HCT116 (cell line): ENCODE data around the gene OPRD1. TPM values are rescaled to one million over a fixed set of nuclear protein-coding genes. Genes with fewer than 3 reads are reported as not detected.

Experiments
- ATAC-seq: fragments of 200-7000 bp; cut with Tn5 transposase; 2 replicates; pipeline ENCODE4 v1.9.1; 2020; ENCODE audit warnings: mild to moderate bottlenecking, moderate library complexity
- BruUV-seq: library from RNA; stranded (reverse); fragments of 400-500 nt; replicated peaks from 2 replicates; lab custom pipeline; 2021; lab: Mats Ljungman, UMichigan
- CTCF ChIA-PET: fragments of 300-600 bp; sonication (Branson Sonifier 250); formaldehyde crosslinking; loops from one replicate; lab custom pipeline; 2021; ENCODE audit warnings: antibody characterized with exemption; lab: Charles Lee
- POLR2A ChIA-PET: fragments of 300-600, 350-600 bp; sonication (Branson Sonifier 250); formaldehyde crosslinking; loops from one replicate; lab custom pipeline; 2021; ENCODE audit warnings: antibody characterized with exemption; lab: Charles Lee
- RAD21 ChIA-PET, 2 experiments: fragments of 300-600 bp; sonication (Branson Sonifier 250); formaldehyde crosslinking; loops; one replicate each; lab custom pipeline; 2023; ENCODE audit warnings: low total read pairs in 2 of 2; ENCODE audit not compliant: uncharacterized antibody in 2 of 2, unreplicated experiment in 2 of 2, low non-redundant PET in 1 of 2; lab: Charles Lee
- DNase-seq: peaks from one replicate; pipeline ENCODE4 v3.0.0-alpha.2; 2010; ENCODE audit warnings: low read depth, low spot score
- H2AFZ ChIP-seq: fragments of 200-600 bp; shearing (Covaris generic), sonication (generic); 2 replicates; pipeline ENCODE4 v1.6.1; 2017; ENCODE audit warnings: low read depth, mixed run types, mixed read lengths, antibody characterized with exemption, low read length; ENCODE audit not compliant: poor library complexity, severe bottlenecking
- H3K27ac ChIP-seq: 2 replicates; pipeline ENCODE4 v1.5.1; 2012; ENCODE audit warnings: low read depth, low read length
- H3K27me3 ChIP-seq: fragments of 200-600 bp; sonication (generic); 2 replicates; pipeline ENCODE4 v1.6.1; 2016; ENCODE audit warnings: mixed run types, low read length, mixed read lengths; ENCODE audit not compliant: insufficient read depth
- H3K36me3 ChIP-seq, 2 experiments: fragments of 200-500 bp in 1 of 2; fragments of 200-600 bp in 1 of 2; sonication (Bioruptor generic) in 1 of 2; sonication (generic) in 1 of 2; 2 replicates each; pipeline versions ENCODE4 v1.5.1 to v1.6.1; 2014 to 2016; ENCODE audit warnings: low read length in 2 of 2, inconsistent platforms in 1 of 2, mixed read lengths in 1 of 2, mixed run types in 1 of 2; ENCODE audit not compliant: insufficient read depth in 2 of 2, control insufficient read depth in 1 of 2
- H3K4me1 ChIP-seq, 2 experiments: fragments of 200-600 bp in 1 of 2; sonication (generic) in 1 of 2; 2 replicates each; pipeline versions ENCODE4 v1.5.1 to v1.6.1; 2012 to 2017; ENCODE audit warnings: low read length in 2 of 2, inconsistent platforms in 1 of 2, mild to moderate bottlenecking in 1 of 2, mixed read lengths in 1 of 2, mixed run types in 1 of 2, moderate library complexity in 1 of 2; ENCODE audit not compliant: insufficient read depth in 2 of 2, control insufficient read depth in 1 of 2
- H3K4me2 ChIP-seq: fragments of 200-600 bp; sonication (generic); 2 replicates; pipeline ENCODE4 v1.6.1; 2017; ENCODE audit warnings: mixed run types, low read length, mixed read lengths
- H3K4me3 ChIP-seq, 2 experiments: fragments of 200-600 bp in 1 of 2; sonication (generic) in 1 of 2; replicated peaks in 1 of 2; 2 replicates each; pipeline ENCODE4 v1.5.1; 2011 to 2016; ENCODE audit warnings: low read length in 2 of 2, control low read depth in 1 of 2, low read depth in 1 of 2, mild to moderate bottlenecking in 1 of 2, mixed read lengths in 1 of 2, mixed run types in 1 of 2
- H3K79me2 ChIP-seq: fragments of 200-600 bp; sonication (generic); 2 replicates; pipeline ENCODE4 v1.6.1; 2017; ENCODE audit warnings: mild to moderate bottlenecking, mixed run types, low read length, moderate library complexity, mixed read lengths; ENCODE audit not compliant: insufficient read depth
- H3K9ac ChIP-seq: fragments of 200-600 bp; sonication (generic); 2 replicates; pipeline ENCODE4 v1.6.1; 2016; ENCODE audit warnings: low read length, mixed read lengths
- H3K9me2 ChIP-seq: fragments of 200-600 bp; sonication (generic), shearing (Covaris generic); 2 replicates; pipeline ENCODE4 v1.6.1; 2017; ENCODE audit warnings: mixed run types, mild to moderate bottlenecking, moderate library complexity; ENCODE audit not compliant: insufficient read depth
- H3K9me3 ChIP-seq, 2 experiments: fragments of 200-500 bp in 1 of 2; fragments of 200-600 bp in 1 of 2; sonication (Bioruptor generic) in 1 of 2; sonication (generic) in 1 of 2; 2 replicates each; pipeline ENCODE4 v1.6.1; 2014 to 2017; ENCODE audit warnings: low read length in 2 of 2, mixed read lengths in 2 of 2, inconsistent platforms in 1 of 2, low read depth in 1 of 2, mild to moderate bottlenecking in 1 of 2, mixed run types in 1 of 2, moderate library complexity in 1 of 2; ENCODE audit not compliant: control insufficient read depth in 1 of 2, insufficient read depth in 1 of 2
- H4K20me1 ChIP-seq: fragments of 200-600 bp; sonication (generic), shearing (Covaris generic); 2 replicates; pipeline ENCODE4 v1.6.1; 2017; ENCODE audit warnings: mixed run types, mild to moderate bottlenecking, moderate library complexity; ENCODE audit not compliant: insufficient read depth
- ATF3 ChIP-seq: IDR thresholded peaks from 2 replicates; pipeline ENCODE4 v1.6.1; 2012
- CTCF ChIP-seq, 3 experiments: fragments of 200-600 bp in 1 of 3; sonication (generic) in 1 of 3; IDR thresholded peaks in 2 of 3; conservative IDR thresholded peaks in 1 of 3; 2 replicates each; pipeline ENCODE4 v1.5.1; 2012 to 2017; ENCODE audit warnings: low read depth in 2 of 3, low read length in 2 of 3, antibody characterized with exemption in 1 of 3, borderline replicate concordance in 1 of 3, control low read depth in 1 of 3, mild to moderate bottlenecking in 1 of 3, mixed read lengths in 1 of 3, mixed run types in 1 of 3, moderate library complexity in 1 of 3; ENCODE audit not compliant: insufficient read depth in 1 of 3
- ELF1 ChIP-seq: IDR thresholded peaks from 2 replicates; pipeline ENCODE4 v1.6.1; 2012; ENCODE audit warnings: low read depth, borderline replicate concordance
- EZH2 ChIP-seq: fragments of 200-600 bp; sonication (generic); IDR thresholded peaks from 2 replicates; pipeline ENCODE4 v1.6.1; 2017; ENCODE audit warnings: antibody characterized with exemption, mixed run types
- FOSL1 ChIP-seq: IDR thresholded peaks from 2 replicates; pipeline ENCODE4 v1.6.1; 2012; ENCODE audit warnings: low read depth
- JUND ChIP-seq: IDR thresholded peaks from 2 replicates; pipeline ENCODE4 v1.6.1; 2012
- MAX ChIP-seq: IDR thresholded peaks from 2 replicates; pipeline ENCODE4 v1.6.1; 2012
- POLR2A ChIP-seq: IDR thresholded peaks from 2 replicates; pipeline ENCODE4 v1.7.0; 2011; ENCODE audit warnings: borderline replicate concordance; ENCODE audit not compliant: insufficient read depth, insufficient read length; ENCODE audit errors: extremely low read depth
- RAD21 ChIP-seq: IDR thresholded peaks from 2 replicates; pipeline ENCODE4 v1.6.1; 2012; ENCODE audit warnings: low read depth, mild to moderate bottlenecking
- REST ChIP-seq: IDR thresholded peaks from 2 replicates; pipeline ENCODE4 v1.6.1; 2012; ENCODE audit warnings: low read depth
- SRF ChIP-seq: IDR thresholded peaks from 2 replicates; pipeline ENCODE4 v1.6.1; 2012; ENCODE audit warnings: low read depth
- TCF7L2 ChIP-seq: IDR thresholded peaks from 2 replicates; pipeline ENCODE4 v1.7.0; 2011; ENCODE audit warnings: borderline replicate concordance, inconsistent platforms; ENCODE audit not compliant: insufficient read depth, insufficient read length; ENCODE audit errors: extremely low read depth
- YY1 ChIP-seq: IDR thresholded peaks from 2 replicates; pipeline ENCODE4 v1.6.1; 2011; ENCODE audit warnings: low read length, low read depth, moderate library complexity, mild to moderate bottlenecking; ENCODE audit not compliant: insufficient replicate concordance; ENCODE audit errors: extremely low read depth
- ZBTB33 ChIP-seq: IDR thresholded peaks from 2 replicates; pipeline ENCODE4 v1.6.1; 2011; ENCODE audit warnings: mild to moderate bottlenecking, low read length, moderate library complexity; ENCODE audit not compliant: insufficient replicate concordance; ENCODE audit errors: extremely low read depth
- ZFX ChIP-seq: fragments of 450-650 bp; IDR thresholded peaks from 2 replicates; pipeline ENCODE4 v1.6.1; 2017
- intact Hi-C: fragments of 100-400 bp; cut with micrococcal nuclease; formaldehyde crosslinking; loops from 2 replicates; pipeline ENCODE4 v1.10.0; 2022
- total RNA-seq: library from RNA; stranded (reverse); gene quantifications from one replicate; pipeline ENCODE4 v1.2.1, GENCODE V29; 2021; ENCODE audit not compliant: unreplicated experiment

OPRD1 gene
- total RNA-seq, 1 experiment from 2014 or later: not detected

GRCh38 chr1:28883242-28883616 is 71.3 kb downstream of the OPRD1 start:
- Histone ChIP-seq H3K4me3 (no peak overlapping the region), H3K9me3 (no peaks in the 10 kb centered on the region), H3K27me3 (no peaks in the 10 kb centered on the region), H3K4me2 (no peak overlapping the region), H2AFZ (no peak overlapping the region), H3K4me1 (peaks cover 23 to 54% of the 10 kb centered on the region in 2 experiments), H3K79me2 (peaks cover 5% of the 10 kb centered on the region; the same call in 1 of the 2 replicates), H3K36me3 (no peaks in the 10 kb centered on the region), H4K20me1 (no peaks in the 10 kb centered on the region), H3K9me2 (no peaks in the 10 kb centered on the region), H3K9ac (no peak overlapping the region), H3K27ac (peak overlapping the region; percentile 51; the same call in 1 of the 2 replicates)
- ATAC-seq: no peak
- POLR2A ChIA-PET: no interaction called here
- BruUV-seq: no TSS peak
- intact Hi-C loops: no loop called here
- RAD21 ChIA-PET: interaction anchor here in 1 of 2 experiments (0.8 kb wide), 1 partner anchor 150 kb away, joined by 5 read pairs; no protein-coding TSS in a partner anchor
- no peak for DNase-seq
- CTCF ChIA-PET: interaction anchor here (1.9 to 5.5 kb wide), 3 partner anchors 10 to 318 kb away, joined by 9 to 60 read pairs (median 59); no protein-coding TSS in a partner anchor
- TF ChIP-seq RAD21: no peak
- no peak for TF ChIP-seq ZFX
- TF ChIP-seq FOSL1: no peak
- TF ChIP-seq CTCF (IDR thresholded peaks at IDR 0.05 in 2 of 3, conservative IDR thresholded peaks at IDR 0.05 in 1 of 3; ENCODE audit: borderline replicate concordance in 1 of 3, insufficient read depth in 1 of 3, low read depth in 2 of 3, low read length in 2 of 3): no peak
- no peak for TF ChIP-seq TCF7L2
- no peak for TF ChIP-seq ATF3
- TF ChIP-seq MAX: no peak
- no peak for TF ChIP-seq POLR2A
- TF ChIP-seq ELF1: no peak
- no peak for TF ChIP-seq EZH2
- TF ChIP-seq ZBTB33: no peak
- TF ChIP-seq JUND: no peak
- TF ChIP-seq SRF: no peak
- TF ChIP-seq REST: no peak
- no peak for TF ChIP-seq YY1
